ENCODE data around the gene PPP3CA. TPM values are rescaled to one million over a fixed set of nuclear protein-coding genes. Genes with fewer than 3 reads are reported as not detected.
A peak's percentile ranks its signal among the peaks of the same experiment; 100 is the strongest.

The PPP3CA gene
- 36.5 to 46.4 TPM (median 38.3 TPM) in 3 replicates for total RNA-seq
- long read RNA-seq, transcript PPP3CA-202 (13 exons, 3,604 nt): major isoform, 12 of 18 reads
- long read RNA-seq, partial matches to known transcripts: 3 of 18 reads
- long read RNA-seq, other reads (novel, unspliced or antisense): 3 of 18 reads

DNA sequence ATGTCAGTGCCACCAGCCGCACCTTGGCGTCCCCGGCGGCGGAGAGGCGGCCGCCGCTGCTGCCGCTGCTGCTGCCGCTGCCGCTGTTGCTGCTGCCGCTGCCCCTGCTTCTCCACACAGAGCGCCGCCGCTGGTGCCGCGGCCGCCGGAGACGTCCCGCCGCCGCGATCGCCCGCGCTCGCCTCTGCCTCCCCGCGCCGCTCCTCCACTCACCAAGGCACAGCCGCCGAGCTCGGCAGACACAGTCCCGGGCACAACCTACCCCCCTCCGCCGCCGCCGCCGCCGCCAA, at the start of gene PPP3CA:
Gene PPP3CA, minus strand, starts transcription at position 260 of the 290 bp plus-strand sequence.
- Mint-ChIP-seq H3K27me3 (ENCODE audit: low read depth) (no peaks in the 10 kb centered on the region), H3K9me3 (ENCODE audit: low read depth) (no peaks in the 10 kb centered on the region), H3K36me3 (ENCODE audit: low read depth) (no peaks in the 10 kb centered on the region), H3K27ac (ENCODE audit: unreplicated experiment) (peak within 1 kb of the TSS; percentile 98), H3K4me1 (ENCODE audit: low read depth) (peaks cover 41% of the 10 kb centered on the region), H3K4me3 (ENCODE audit: unreplicated experiment) (peak within 1 kb of the TSS; percentile 99)
- no peak for DNase-seq (ENCODE audit: low spot score)
- TF ChIP-seq, protein P1, sequence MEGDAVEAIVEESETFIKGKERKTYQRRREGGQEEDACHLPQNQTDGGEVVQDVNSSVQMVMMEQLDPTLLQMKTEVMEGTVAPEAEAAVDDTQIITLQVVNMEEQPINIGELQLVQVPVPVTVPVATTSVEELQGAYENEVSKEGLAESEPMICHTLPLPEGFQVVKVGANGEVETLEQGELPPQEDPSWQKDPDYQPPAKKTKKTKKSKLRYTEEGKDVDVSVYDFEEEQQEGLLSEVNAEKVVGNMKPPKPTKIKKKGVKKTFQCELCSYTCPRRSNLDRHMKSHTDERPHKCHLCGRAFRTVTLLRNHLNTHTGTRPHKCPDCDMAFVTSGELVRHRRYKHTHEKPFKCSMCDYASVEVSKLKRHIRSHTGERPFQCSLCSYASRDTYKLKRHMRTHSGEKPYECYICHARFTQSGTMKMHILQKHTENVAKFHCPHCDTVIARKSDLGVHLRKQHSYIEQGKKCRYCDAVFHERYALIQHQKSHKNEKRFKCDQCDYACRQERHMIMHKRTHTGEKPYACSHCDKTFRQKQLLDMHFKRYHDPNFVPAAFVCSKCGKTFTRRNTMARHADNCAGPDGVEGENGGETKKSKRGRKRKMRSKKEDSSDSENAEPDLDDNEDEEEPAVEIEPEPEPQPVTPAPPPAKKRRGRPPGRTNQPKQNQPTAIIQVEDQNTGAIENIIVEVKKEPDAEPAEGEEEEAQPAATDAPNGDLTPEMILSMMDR (IDR thresholded peaks at IDR 0.05): no peak

DNA sequence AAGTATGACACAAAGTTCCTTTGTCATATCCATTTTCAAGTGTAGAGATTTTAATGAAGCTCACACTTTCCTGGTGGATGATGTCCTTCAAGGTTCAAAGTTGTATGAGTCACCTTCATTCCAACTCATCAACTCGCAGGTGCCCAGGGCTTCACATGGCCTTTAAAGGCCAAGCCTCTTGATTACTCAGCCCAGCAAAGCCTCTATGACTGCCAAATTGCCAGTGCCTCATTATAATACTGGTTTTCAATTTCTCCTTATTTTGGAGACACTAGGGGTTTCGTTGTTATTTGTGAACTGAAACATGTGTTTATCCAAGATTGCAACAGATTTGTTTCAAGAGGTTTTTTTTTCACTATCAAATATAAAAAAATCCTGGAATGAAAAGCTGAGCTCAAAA, 45.9 kb upstream of the PPP3CA start:
- Mint-ChIP-seq H3K4me3 (ENCODE audit: unreplicated experiment) (no peak overlapping the region), H3K27me3 (ENCODE audit: low read depth) (no peaks in the 10 kb centered on the region), H3K27ac (ENCODE audit: unreplicated experiment) (no peak overlapping the region), H3K9me3 (ENCODE audit: low read depth) (peaks cover 14% of the 10 kb centered on the region), H3K4me1 (ENCODE audit: low read depth) (no peaks in the 10 kb centered on the region), H3K36me3 (ENCODE audit: low read depth) (no peaks in the 10 kb centered on the region)
- DNase-seq (ENCODE audit: low spot score): no peak
- TF ChIP-seq, protein P1 (IDR thresholded peaks at IDR 0.05): no peak

DNA sequence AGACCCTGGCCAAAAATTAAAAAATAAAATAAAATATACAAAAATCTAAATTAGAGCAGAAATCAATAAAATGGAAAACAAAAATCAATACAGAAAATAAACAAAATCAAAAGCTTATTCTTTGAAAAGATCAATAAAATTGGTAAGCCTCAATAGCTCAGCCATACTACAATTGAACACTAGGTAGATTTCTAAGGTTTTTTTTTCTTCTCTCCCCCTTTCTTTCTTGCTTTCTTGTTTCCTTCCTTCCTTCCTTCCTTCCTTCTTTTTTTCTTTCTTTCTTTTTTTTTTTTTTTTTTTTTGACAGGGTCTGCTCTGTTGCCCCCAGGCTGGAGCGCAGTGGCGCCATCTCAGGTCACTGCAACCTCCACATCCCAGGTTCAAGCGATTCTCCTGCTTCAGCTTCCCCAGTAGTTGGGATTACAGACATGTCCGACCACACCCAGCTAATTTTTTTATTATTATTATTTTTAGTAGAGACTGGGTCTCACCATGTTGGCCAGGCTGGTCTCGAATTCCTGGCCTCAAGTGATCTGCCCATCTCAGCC, 23.4 kb upstream of the PPP3CA start:
- Mint-ChIP-seq H3K27me3 (ENCODE audit: low read depth) (no peaks in the 10 kb centered on the region), H3K36me3 (ENCODE audit: low read depth) (peaks cover 5% of the 10 kb centered on the region), H3K9me3 (ENCODE audit: low read depth) (peaks cover 36% of the 10 kb centered on the region), H3K4me1 (ENCODE audit: low read depth) (peaks cover 20% of the 10 kb centered on the region), H3K4me3 (ENCODE audit: unreplicated experiment) (no peak overlapping the region), H3K27ac (ENCODE audit: unreplicated experiment) (no peak overlapping the region)
- no peak for DNase-seq (ENCODE audit: low spot score)
- TF ChIP-seq, protein P1 (IDR thresholded peaks at IDR 0.05): no peak

DNA sequence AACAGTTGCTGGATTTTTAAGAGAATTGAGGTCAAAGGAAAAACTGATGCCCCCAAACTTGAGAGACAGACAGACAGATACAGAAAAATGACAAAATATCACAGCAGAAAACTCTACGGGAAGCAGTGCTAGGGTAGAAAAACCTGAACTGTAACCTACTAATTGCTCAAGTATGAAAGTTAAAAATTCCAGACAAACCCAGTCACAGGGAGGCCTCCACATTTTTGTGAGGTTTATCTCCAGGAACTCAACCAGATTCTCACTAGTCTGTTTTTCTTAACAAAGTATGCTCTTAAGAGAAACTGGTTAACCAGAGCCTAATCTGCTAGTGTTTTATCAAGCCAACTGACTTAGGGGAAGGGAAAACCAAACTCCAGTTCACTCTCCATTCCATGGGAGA, 19.9 kb upstream of the PPP3CA start:
- H3K4me1 Mint-ChIP-seq (ENCODE audit: low read depth): peaks cover 20% of the 10 kb centered on the region
- H3K36me3 Mint-ChIP-seq (ENCODE audit: low read depth): peaks cover 2% of the 10 kb centered on the region
- no peak for DNase-seq (ENCODE audit: low spot score)
- peaks cover 26% of the 10 kb centered on the region for H3K9me3 Mint-ChIP-seq (ENCODE audit: low read depth)
- H3K27ac Mint-ChIP-seq (ENCODE audit: unreplicated experiment): peak overlapping the region; percentile 97
- TF ChIP-seq, protein P1 (IDR thresholded peaks at IDR 0.05): no peak
- H3K4me3 Mint-ChIP-seq (ENCODE audit: unreplicated experiment): peak overlapping the region; percentile 28
- H3K27me3 Mint-ChIP-seq (ENCODE audit: low read depth): no peaks in the 10 kb centered on the region

DNA sequence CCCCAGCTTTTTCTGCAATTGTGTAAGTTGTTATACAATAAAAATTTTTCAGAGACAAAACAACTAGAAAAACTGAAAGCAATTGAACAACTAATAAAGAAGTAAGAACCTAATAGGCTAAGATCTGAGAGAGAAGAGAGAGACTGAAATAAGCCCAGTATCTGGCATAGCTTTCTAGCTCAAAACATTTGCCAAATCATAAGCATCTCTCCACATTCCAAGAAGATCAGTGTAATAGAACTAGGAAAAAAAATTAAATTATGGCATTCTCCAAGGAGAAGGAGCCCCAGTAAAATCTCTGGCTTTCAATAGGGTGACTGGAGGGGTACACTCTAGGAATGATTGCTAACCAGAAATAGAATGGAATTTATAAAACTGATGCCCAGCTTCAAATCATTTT, 19.0 kb upstream of the PPP3CA start:
- H3K9me3 Mint-ChIP-seq (ENCODE audit: low read depth): peaks cover 18% of the 10 kb centered on the region
- DNase-seq (ENCODE audit: low spot score): no peak
- peaks cover 20% of the 10 kb centered on the region for H3K4me1 Mint-ChIP-seq (ENCODE audit: low read depth)
- no peak overlapping the region for H3K4me3 Mint-ChIP-seq (ENCODE audit: unreplicated experiment)
- H3K27me3 Mint-ChIP-seq (ENCODE audit: low read depth): no peaks in the 10 kb centered on the region
- H3K36me3 Mint-ChIP-seq (ENCODE audit: low read depth): peaks cover 2% of the 10 kb centered on the region
- TF ChIP-seq, protein P1 (IDR thresholded peaks at IDR 0.05): no peak
- H3K27ac Mint-ChIP-seq (ENCODE audit: unreplicated experiment): no peak overlapping the region

All from chondrocyte (in vitro differentiated cells).